ENCODE data around the gene PECR. TPM values are rescaled to one million over a fixed set of nuclear protein-coding genes. Genes with fewer than 3 reads are reported as not detected.

The PECR gene
- polyA plus RNA-seq (2013, experiment 1 of 2), result 8.6 TPM
- polyA plus RNA-seq (2013, experiment 2 of 2), result 10.9 TPM

GRCh38 chr2:216081487-216082116, at the start of gene PECR, which contains the start of gene TMEM169:
Gene PECR (minus strand): TSS chr2:216081809. CDS start chr2:216081741, 68 bp downstream.
Gene TMEM169 (plus strand): TSS chr2:216081919. CDS start chr2:216095964, 14,045 bp downstream.
- H3K9me3 ChIP-seq (ENCODE audit: control insufficient read depth, low read length), result no peaks in the 10 kb centered on the region
- H3K27ac ChIP-seq (ENCODE audit: low read depth, low read length, severe bottlenecking), result peak within 1 kb of the TSS; percentile 57
- H3K4me3 ChIP-seq (ENCODE audit: extremely low read depth, insufficient read depth, low read length, poor library complexity, severe bottlenecking), result peak within 1 kb of the TSS; percentile 72
- 1% methylated on average over 31 to 37 of the region's 44 CpGs for WGBS, 2 experiments (ENCODE audit: insufficient coverage in 2 of 2)
- H3K4me1 ChIP-seq (ENCODE audit: control insufficient read depth, insufficient read depth, low read length, poor library complexity, severe bottlenecking), result peaks cover 29% of the 10 kb centered on the region
- H3K36me3 ChIP-seq (ENCODE audit: control insufficient read depth, insufficient read depth, low read length), result no peaks in the 10 kb centered on the region

GRCh38 chr2:216130346-216130971, 48.9 kb upstream of the PECR start:
- Histone ChIP-seq H3K27ac (ENCODE audit: low read depth, low read length, severe bottlenecking) (no peak overlapping the region), H3K9me3 (ENCODE audit: control insufficient read depth, low read length) (no peaks in the 10 kb centered on the region), H3K36me3 (ENCODE audit: control insufficient read depth, insufficient read depth, low read length) (peaks cover 96% of the 10 kb centered on the region), H3K4me1 (ENCODE audit: control insufficient read depth, insufficient read depth, low read length, poor library complexity, severe bottlenecking) (no peaks in the 10 kb centered on the region), H3K4me3 (ENCODE audit: extremely low read depth, insufficient read depth, low read length, poor library complexity, severe bottlenecking) (no peak overlapping the region)
- WGBS, 2 experiments (ENCODE audit: insufficient coverage in 2 of 2), result 100% methylated on average over 1 to 2 of the region's 6 CpGs

GRCh38 chr2:216126943-216127342, 45.3 kb upstream of the PECR start:
- WGBS, 2 experiments (ENCODE audit: insufficient coverage in 2 of 2), result 90 to 100% methylated on average over 2 to 4 of the region's 5 CpGs
- Histone ChIP-seq H3K36me3 (ENCODE audit: control insufficient read depth, insufficient read depth, low read length) (peaks cover 96% of the 10 kb centered on the region), H3K4me1 (ENCODE audit: control insufficient read depth, insufficient read depth, low read length, poor library complexity, severe bottlenecking) (no peaks in the 10 kb centered on the region), H3K4me3 (ENCODE audit: extremely low read depth, insufficient read depth, low read length, poor library complexity, severe bottlenecking) (no peak overlapping the region), H3K27ac (ENCODE audit: low read depth, low read length, severe bottlenecking) (no peak overlapping the region), H3K9me3 (ENCODE audit: control insufficient read depth, low read length) (no peaks in the 10 kb centered on the region)

- H3K27ac ChIP-seq (ENCODE audit: low read depth, low read length, severe bottlenecking), result no peak overlapping the region
- WGBS, 2 experiments (ENCODE audit: insufficient coverage in 2 of 2), result 81% methylated on average over 2 of the region's 3 CpGs; no CpG with 5 or more reads in 1 of the 2 experiments
- peaks cover 100% of the 10 kb centered on the region for H3K36me3 ChIP-seq (ENCODE audit: control insufficient read depth, insufficient read depth, low read length)
- H3K4me3 ChIP-seq (ENCODE audit: extremely low read depth, insufficient read depth, low read length, poor library complexity, severe bottlenecking), result no peak overlapping the region
- peaks cover 9% of the 10 kb centered on the region for H3K4me1 ChIP-seq (ENCODE audit: control insufficient read depth, insufficient read depth, low read length, poor library complexity, severe bottlenecking)
- no peaks in the 10 kb centered on the region for H3K9me3 ChIP-seq (ENCODE audit: control insufficient read depth, low read length)
These were observed 39.6 kb upstream of the PECR start for GRCh38 chr2:216121255-216121654.

- Histone ChIP-seq H3K4me3 (ENCODE audit: extremely low read depth, insufficient read depth, low read length, poor library complexity, severe bottlenecking) (no peak overlapping the region), H3K36me3 (ENCODE audit: control insufficient read depth, insufficient read depth, low read length) (peaks cover 96% of the 10 kb centered on the region), H3K4me1 (ENCODE audit: control insufficient read depth, insufficient read depth, low read length, poor library complexity, severe bottlenecking) (peaks cover 9% of the 10 kb centered on the region), H3K9me3 (ENCODE audit: control insufficient read depth, low read length) (no peaks in the 10 kb centered on the region), H3K27ac (ENCODE audit: low read depth, low read length, severe bottlenecking) (no peak overlapping the region)
- 80% methylated on average over 1 of the region's 3 CpGs; no CpG with 5 or more reads in 1 of the 2 experiments for WGBS, 2 experiments (ENCODE audit: insufficient coverage in 2 of 2)
These were observed 38.4 kb upstream of the PECR start for GRCh38 chr2:216119986-216120385.

GRCh38 chr2:216119146-216119545, 37.5 kb upstream of the PECR start:
- Histone ChIP-seq H3K4me1 (ENCODE audit: control insufficient read depth, insufficient read depth, low read length, poor library complexity, severe bottlenecking) (peaks cover 9% of the 10 kb centered on the region), H3K27ac (ENCODE audit: low read depth, low read length, severe bottlenecking) (no peak overlapping the region), H3K36me3 (ENCODE audit: control insufficient read depth, insufficient read depth, low read length) (peaks cover 92% of the 10 kb centered on the region), H3K9me3 (ENCODE audit: control insufficient read depth, low read length) (no peaks in the 10 kb centered on the region), H3K4me3 (ENCODE audit: extremely low read depth, insufficient read depth, low read length, poor library complexity, severe bottlenecking) (no peak overlapping the region)
- WGBS, 2 experiments (ENCODE audit: insufficient coverage in 2 of 2), result 100% methylated on average over 1 to 2 of the region's 2 CpGs

GRCh38 chr2:216118474-216118873, 36.9 kb upstream of the PECR start:
- Histone ChIP-seq H3K4me1 (ENCODE audit: control insufficient read depth, insufficient read depth, low read length, poor library complexity, severe bottlenecking) (peaks cover 9% of the 10 kb centered on the region), H3K27ac (ENCODE audit: low read depth, low read length, severe bottlenecking) (no peak overlapping the region), H3K36me3 (ENCODE audit: control insufficient read depth, insufficient read depth, low read length) (peaks cover 92% of the 10 kb centered on the region), H3K4me3 (ENCODE audit: extremely low read depth, insufficient read depth, low read length, poor library complexity, severe bottlenecking) (no peak overlapping the region), H3K9me3 (ENCODE audit: control insufficient read depth, low read length) (no peaks in the 10 kb centered on the region)
- WGBS, 2 experiments (ENCODE audit: insufficient coverage in 2 of 2), result no CpG with 5 or more reads among the region's 1 CpG

- WGBS, 2 experiments (ENCODE audit: insufficient coverage in 2 of 2), result 94 to 96% methylated on average over 3 of the region's 4 CpGs
- Histone ChIP-seq H3K9me3 (ENCODE audit: control insufficient read depth, low read length) (no peaks in the 10 kb centered on the region), H3K4me1 (ENCODE audit: control insufficient read depth, insufficient read depth, low read length, poor library complexity, severe bottlenecking) (peaks cover 9% of the 10 kb centered on the region), H3K4me3 (ENCODE audit: extremely low read depth, insufficient read depth, low read length, poor library complexity, severe bottlenecking) (no peak overlapping the region), H3K36me3 (ENCODE audit: control insufficient read depth, insufficient read depth, low read length) (peaks cover 92% of the 10 kb centered on the region), H3K27ac (ENCODE audit: low read depth, low read length, severe bottlenecking) (no peak overlapping the region)
These were observed 36.1 kb upstream of the PECR start for GRCh38 chr2:216117561-216118340.

GRCh38 chr2:216116418-216116817, 34.8 kb upstream of the PECR start:
- H3K27ac ChIP-seq (ENCODE audit: low read depth, low read length, severe bottlenecking), result peak overlapping the region; percentile 13
- peaks cover 92% of the 10 kb centered on the region for H3K36me3 ChIP-seq (ENCODE audit: control insufficient read depth, insufficient read depth, low read length)
- 100% methylated on average over 1 of the region's 1 CpG for WGBS, 2 experiments (ENCODE audit: insufficient coverage in 2 of 2)

GRCh38 chr2:216114714-216115531, 33.3 kb upstream of the PECR start:
- peaks cover 87% of the 10 kb centered on the region for H3K36me3 ChIP-seq (ENCODE audit: control insufficient read depth, insufficient read depth, low read length)
- peak overlapping the region; percentile 32 for H3K4me3 ChIP-seq (ENCODE audit: extremely low read depth, insufficient read depth, low read length, poor library complexity, severe bottlenecking)
- H3K4me1 ChIP-seq (ENCODE audit: control insufficient read depth, insufficient read depth, low read length, poor library complexity, severe bottlenecking), result peaks cover 18% of the 10 kb centered on the region
- H3K27ac ChIP-seq (ENCODE audit: low read depth, low read length, severe bottlenecking), result peak overlapping the region; percentile 96
- H3K9me3 ChIP-seq (ENCODE audit: control insufficient read depth, low read length), result no peaks in the 10 kb centered on the region
- 31 to 32% methylated on average over 16 to 17 of the region's 29 CpGs for WGBS, 2 experiments (ENCODE audit: insufficient coverage in 2 of 2)

More at GRCh38 chr2:216116418-216116817, 34.8 kb upstream of the PECR start:
- Histone ChIP-seq H3K9me3 (ENCODE audit: control insufficient read depth, low read length) (no peaks in the 10 kb centered on the region), H3K4me3 (ENCODE audit: extremely low read depth, insufficient read depth, low read length, poor library complexity, severe bottlenecking) (no peak overlapping the region), H3K4me1 (ENCODE audit: control insufficient read depth, insufficient read depth, low read length, poor library complexity, severe bottlenecking) (peaks cover 9% of the 10 kb centered on the region)
